Stimulated activated CD4-positive, alpha-beta T cell treated with anti-CD3 and anti-CD28 coated beads, Interleukin-4, amount 100 ng/mL, for 1 hour (primary cell): ENCODE measurements around the gene ADA.

ENCODE experiments used
- DNase-seq: peaks from one replicate; pipeline ENCODE4 v3.0.0-alpha.2; 2020

Gene ADA

DNA sequence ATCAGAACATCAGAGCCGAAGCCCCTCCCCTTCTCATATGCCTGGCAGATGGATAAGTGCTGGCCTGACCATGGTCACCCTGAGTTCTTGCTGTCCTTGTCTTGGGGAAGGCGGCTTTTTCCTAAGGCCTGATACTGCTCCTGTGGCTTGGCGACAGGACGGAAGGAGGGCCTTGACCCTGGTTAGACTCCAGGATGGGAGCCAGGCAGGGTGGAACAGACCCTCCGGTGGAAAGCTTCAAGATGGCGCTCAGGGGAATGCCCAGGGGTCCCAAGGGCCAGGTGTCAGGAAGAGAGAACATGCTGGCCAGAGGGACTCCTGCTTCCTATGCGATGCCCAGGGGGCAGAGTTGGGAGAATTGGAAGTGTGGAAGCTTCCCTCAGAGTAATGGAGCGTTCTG lies 29.6 kb downstream of the ADA start:
- DNase-seq, result no peak

DNA sequence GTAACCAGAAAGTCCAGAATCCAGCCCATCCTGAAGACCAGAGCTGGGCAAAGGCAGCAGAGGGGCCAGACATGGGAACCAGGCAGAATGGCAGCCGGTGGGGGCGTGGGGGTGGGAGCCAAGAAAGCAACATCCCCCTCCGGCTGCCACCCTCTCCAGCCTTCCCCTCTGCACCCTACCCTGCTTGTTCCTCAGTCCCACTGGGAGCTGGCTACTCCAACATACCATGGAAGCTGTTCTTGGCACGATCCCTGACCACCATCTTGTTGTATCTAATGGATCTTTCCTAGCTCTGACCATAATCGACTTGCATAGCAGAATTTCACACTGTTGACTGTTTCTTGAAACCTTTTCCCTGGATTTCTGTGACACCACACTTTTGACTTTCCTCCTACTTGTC lies 30.2 kb downstream of the ADA start:
- DNase-seq, result no peak

DNA sequence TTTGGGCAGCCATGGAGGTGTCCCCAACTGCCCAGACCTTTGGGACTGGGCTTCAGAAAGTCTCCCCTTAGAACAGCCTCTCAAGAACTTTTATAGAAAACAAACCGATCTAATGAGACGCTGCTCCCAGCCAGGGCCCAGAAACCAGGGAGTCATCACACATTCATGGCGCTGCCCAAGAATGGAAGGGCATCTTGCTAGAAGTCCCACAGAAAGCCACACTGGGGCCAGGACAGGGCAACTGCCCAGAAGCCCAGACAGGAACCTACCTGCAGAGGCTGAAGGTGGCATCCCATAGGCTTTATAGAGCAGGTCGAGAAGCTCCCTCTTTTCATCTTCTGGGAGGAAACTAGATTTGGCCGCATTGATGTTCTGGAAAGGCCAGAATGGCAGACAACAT lies 31.5 kb downstream of the ADA start:
- DNase-seq, result no peak

GRCh38 chr20:44619294-44619693 lies 32.2 kb downstream of the ADA start:
- no peak for DNase-seq

GRCh38 chr20:44618318-44618731 lies 33.2 kb downstream of the ADA start:
- DNase-seq, result peak; percentile 42

DNA sequence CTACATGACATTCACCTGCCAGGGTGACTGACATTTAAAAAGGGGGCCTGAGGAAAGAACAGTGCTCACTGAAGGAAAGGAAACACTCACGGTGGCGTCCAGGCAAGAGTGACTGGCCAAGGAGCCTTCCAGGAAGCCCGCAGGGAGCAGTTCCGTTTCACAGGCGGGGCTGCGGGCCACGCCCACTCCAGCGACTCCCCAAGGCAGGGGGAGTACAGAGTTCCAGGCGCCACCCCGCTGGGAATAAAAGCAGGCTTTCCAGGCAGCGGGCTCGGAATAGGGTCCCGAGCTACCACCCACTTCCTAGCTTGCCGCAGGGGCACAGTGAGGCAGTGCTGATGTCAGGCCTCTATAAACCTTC lies 34.9 kb downstream of the ADA start:
- DNase-seq, result no peak

- no peak for DNase-seq
Measured at GRCh38 chr20:44615876-44616603, 35.5 kb downstream of the ADA start.

GRCh38 chr20:44615169-44615791 lies 36.2 kb downstream of the ADA start:
- no peak for DNase-seq

GRCh38 chr20:44614525-44614924 lies 37.0 kb downstream of the ADA start:
- DNase-seq, result no peak

DNA sequence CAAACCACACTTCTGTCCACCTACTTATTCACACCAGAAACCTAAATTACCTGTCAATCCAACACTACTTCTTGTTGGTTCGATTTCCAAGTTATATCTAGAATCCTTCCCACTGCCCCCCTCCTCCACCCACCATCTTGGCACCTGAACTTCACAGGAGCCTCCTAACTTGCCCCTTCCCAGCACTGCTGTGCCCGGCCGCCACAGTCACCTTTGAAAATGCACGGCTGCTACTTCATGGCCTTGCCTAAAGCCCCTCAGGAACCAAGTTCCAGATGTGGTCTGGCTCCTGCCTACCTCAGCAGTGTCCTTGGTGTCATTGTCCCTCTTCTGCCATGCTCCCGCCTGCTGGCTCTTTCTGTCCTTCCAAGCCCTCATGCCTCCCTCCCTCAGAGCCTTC lies 37.9 kb downstream of the ADA start:
- DNase-seq, result no peak

DNA sequence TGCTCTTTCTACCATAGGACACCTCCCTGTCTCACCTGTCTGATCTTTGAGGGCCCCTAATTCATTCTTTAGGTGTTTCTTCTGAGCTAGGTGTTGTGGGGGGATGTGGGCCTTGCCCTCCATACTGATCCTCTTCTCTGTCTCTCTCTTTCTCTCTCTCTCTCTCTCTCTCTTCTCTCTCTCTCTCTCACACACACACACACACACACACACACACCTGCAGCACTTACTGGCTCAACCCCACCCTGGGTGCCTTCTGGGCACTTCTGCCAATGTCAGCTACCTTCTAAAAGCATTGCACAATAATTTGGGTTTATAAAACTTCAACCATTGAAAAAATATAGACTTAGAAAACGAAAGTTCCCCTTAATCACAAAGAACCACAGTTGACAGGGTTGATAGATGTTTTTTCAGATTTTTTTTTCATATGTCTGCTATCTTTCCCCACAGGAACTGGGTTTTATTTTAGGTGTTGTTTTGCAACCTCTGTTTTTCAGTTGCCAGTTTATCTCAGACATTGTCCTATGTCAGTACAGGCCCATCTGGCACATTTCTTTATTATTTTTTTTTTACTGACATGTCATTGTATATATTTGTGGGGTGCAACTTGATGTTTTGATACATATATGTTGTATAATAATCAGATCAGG lies 41.1 kb downstream of the ADA start:
- no peak for DNase-seq

DNA sequence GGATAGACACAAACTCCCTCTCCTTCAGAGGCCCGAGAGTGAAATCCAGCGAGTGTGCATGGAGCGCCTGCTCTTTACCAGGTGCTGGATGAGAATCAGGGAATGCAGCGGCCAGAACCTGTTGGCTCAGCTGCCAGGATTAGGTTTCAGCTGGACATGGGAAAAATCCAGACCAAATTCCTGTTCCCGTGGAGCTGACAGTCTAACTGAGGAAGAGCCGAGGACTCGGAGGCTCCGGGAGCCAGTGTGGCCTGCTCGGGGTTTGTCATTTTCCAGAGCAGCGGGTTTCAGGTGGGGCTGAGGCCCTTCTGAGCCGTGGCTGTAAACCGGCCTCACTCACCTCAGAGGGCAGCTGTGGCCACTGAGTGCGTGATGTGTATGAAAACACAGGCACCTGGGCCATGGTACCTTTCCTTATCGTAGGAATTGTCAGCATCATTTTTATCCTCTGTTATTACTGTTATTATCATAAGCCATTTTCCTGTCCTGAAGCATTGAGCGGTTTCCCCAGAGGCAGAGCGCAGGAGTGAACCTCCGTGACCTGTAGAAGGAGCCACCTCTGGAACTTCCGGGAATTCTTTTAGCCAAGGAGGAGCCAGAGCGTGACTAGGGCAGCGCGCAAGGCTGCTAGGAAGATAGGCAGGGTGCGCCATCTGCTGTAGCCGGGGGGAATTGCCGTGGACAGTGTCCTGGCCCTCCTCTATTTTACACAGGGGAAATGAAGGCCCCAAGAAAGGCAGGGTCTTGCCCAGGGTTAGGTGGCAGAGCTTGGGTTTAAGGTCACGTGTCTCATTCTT lies 41.8 kb downstream of the ADA start:
- peak; percentile 87 for DNase-seq

DNA sequence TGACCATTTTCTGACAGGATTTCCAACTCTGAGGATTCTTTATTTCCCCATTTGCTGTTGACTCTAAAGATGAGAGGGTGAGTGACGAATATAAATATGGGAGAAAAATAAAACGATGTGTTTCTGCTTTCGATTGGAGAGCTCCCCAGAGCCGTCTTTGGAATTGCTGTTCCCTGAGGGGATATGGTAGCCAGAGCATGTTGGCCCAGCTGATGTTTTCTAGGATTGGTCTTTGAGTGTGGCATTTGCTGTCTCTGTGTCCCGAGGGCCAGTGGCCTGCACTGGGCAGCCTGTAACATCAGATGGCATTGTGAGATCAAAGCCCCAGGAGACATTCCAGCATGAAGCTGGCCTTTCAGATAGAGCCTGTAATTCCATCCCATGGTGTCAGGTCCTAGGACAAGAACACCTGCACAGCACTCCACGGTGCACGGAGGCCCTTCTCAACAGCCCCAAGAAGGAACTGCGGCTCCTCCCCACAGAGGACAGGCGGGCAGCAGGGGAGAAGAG lies 42.4 kb downstream of the ADA start:
- DNase-seq, result no peak

DNA sequence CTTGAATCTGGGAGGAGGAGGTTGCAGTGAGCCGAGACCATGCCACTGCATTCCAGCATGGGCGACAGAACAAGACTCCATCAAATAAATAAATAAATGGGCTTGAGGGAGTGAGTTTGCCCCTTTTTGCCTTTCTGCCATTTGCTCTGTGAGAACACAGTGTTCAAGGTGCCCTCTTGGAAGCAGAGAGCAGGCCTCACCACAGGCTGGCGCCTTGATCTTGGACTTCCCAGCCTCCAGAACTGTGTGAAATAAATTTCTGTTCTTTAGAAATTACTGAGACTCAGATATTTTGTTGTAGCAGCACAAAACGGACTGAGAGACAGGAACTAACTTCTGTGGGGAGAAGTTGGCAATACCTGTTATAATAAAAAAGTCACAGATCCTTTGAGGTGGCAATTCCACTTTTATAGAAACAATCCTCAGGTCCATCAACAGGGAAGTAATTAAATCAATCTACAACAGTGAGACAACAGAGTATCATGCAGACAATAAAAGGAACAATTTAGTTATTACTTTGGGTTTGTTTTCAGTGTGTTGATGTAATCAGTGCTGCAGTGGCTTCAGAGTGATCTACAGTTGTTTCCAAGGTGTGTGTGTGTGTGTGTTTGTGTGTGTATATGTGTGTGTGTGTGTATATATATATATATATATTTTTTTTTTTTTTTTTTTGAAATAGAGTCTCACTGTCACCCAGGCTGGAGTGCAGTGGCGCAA lies 44.6 kb downstream of the ADA start:
- DNase-seq, result no peak

- DNase-seq, result no peak
Measured at GRCh38 chr20:44603327-44603726, 48.2 kb downstream of the ADA start.

- DNase-seq, result no peak
Measured at GRCh38 chr20:44601801-44602204, 49.7 kb downstream of the ADA start.

DNA sequence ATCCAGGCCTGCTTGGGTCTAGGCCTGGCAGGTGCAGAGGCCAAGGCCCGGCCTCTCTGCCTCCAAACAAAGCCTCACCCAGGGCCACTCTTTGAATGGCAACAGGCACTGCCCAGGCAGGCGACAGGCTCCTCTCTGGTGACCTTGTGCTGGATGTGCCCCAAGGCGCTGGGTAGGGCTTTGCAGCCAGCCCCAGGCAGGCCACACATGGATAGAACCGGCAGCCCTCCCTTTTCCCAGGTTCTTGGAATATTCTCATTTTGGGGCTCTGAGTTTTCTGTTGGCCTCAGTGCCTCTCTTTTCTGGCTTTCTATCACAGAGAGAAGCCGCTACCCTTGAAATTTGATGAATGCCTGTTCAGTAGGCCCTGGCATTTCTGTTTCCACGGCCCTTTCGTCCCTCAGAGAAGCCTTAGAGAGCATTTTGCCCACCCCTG lies 50.2 kb downstream of the ADA start:
- DNase-seq, result no peak

GRCh38 chr20:44600758-44601201 lies 50.7 kb downstream of the ADA start:
- no peak for DNase-seq

DNA sequence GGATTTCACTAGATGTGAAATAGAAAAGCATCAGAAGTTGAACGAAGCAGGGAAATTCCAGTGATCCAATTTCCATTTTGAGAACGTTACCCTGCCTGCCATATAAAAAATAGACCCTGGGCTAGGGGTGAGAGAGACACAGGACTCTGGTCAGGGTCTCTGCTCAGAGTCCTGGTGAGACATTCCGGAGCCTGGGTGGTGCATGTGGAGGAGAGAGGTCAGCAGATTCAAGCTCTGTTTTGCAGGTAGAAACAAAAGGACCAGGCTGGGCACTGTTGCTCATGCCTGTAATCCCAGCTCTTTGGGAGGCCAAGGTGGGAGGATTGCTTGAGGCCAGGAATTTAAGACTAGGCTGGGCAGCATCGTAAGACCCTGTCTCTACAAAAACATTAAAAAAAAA lies 51.2 kb downstream of the ADA start:
- no peak for DNase-seq

DNA sequence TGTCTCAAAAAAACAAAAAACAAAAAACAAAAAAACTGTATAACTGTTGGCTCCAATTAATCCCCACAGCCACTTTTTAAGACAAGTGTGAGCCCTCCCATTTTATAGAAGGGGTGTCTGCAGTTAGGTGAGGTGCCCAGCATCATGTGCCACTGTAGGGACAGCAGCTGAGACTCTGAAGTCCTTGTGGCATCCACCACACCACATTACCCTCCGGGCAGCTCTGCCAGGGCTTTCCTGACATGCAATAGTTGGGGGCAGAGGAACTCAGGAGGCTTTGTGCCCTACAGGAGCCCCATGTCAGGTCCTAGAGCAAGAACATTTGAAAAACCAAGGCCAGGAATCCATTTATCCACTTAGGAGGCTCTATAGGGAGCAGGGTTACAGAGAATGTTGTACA lies 51.8 kb downstream of the ADA start:
- no peak for DNase-seq

DNA sequence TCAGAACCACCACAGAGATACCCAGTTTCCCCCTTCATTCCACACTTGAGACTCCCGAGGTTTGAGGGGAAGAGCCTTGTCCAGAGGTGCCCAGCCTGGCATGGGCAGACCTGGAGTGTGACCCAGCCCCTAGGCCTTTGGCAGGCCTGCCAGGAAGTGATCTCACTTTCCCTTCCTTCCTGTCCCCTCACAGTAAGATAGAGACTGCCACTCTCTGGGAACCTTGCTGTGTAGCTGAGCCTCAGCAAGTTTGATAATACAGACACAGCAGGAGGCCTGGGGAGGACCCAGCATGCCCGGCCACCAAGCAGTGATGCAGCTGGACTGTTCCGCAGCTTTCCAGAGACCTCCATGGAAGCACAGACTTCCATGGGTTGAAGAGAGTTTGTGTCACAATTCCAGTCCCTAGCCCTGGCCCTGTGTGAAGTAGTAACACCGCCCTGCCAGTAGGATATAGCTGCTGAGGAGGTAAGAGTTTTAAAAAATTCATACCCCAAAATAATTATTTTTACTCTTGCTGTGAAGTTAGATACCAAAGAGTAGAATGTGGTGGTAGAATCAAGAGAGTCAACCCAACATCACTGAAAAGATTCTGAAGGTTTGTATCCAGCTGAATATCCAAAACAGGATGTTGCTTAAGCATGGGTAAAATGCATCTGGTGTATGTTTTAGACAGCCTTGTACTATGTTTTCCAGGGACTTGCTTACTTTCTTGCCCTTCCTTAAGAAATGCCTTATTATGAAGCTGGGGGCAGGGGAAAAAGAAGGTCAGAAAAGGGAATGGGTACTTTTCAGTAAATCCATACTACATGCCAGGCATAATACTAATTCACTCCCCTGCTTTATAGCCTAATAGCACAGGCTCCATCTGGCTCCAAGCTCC lies 52.8 kb downstream of the ADA start:
- no peak for DNase-seq

DNA sequence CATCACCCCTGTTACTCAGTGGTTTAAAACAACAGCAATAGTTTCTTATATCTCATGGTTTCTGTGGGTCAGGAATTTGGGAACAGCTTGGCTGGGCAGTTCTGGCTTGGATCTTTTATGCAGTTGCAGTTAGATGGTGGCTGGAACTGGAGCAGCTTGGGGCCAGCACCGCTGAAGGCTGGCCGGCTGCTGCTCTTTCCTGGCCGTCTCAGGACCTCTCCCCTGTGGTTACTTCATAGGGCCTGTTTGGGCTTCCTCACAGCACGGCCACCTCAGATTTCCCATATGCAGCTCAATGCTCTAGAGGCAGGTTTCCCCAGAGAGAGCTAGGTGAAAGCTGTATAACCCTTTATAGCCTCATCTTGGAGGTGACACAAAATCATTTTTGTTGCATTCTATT lies 53.6 kb downstream of the ADA start:
- DNase-seq, result no peak
